ENCODE measurements around the gene HINT2. TPM values are rescaled to one million over a fixed set of nuclear protein-coding genes. Genes with fewer than 3 reads are reported as not detected.

Gene HINT2
- total RNA-seq, 5 donors from 2014 or later (not counting 1 experiment from before 2014, with no cell fraction given) = 15.4 to 30.3 (median 28.5) TPM

- 90% methylated on average over 6 of the region's 17 CpGs for WGBS (ENCODE audit: insufficient coverage)
- DNase-seq (no peak), ATAC-seq (replicated peaks in 1 of 4) (no peak)
- H3K4me1 ChIP-seq (ENCODE audit: control insufficient read depth in 1 of 2, extremely low read depth in 1 of 2, insufficient read depth in 2 of 2, low read length in 2 of 2) = peaks cover 20 to 27% of the 10 kb centered on the region in 2 experiments
- no peaks in the 10 kb centered on the region for H3K9me3 ChIP-seq
- no peak overlapping the region for H3K4me3 ChIP-seq (ENCODE audit: control insufficient read depth in 1 of 2, extremely low read depth in 1 of 2, low read length in 1 of 2)
- Mint-ChIP-seq H3K9me3 (no peaks in the 10 kb centered on the region), H3K27me3 (no peaks in the 10 kb centered on the region), H3K4me1 (peaks cover 25 to 28% (median 26%) of the 10 kb centered on the region in 3 donors), H3K4me3 (no peak overlapping the region), H3K27ac (no peak overlapping the region), H3K36me3 (peaks cover 3% of the 10 kb centered on the region)
- no peak overlapping the region for H3K27ac ChIP-seq (ENCODE audit: low read length)
- CTCF ChIA-PET = no interaction called here
- POLR2A ChIA-PET = interaction anchor here in 1 of 2 donors (0.6 kb wide), 1 partner anchor 203 kb away, joined by 3 read pairs; no protein-coding TSS in a partner anchor
- peaks cover 3 to 5% of the 10 kb centered on the region in 2 donors for H3K36me3 ChIP-seq (ENCODE audit: control insufficient read depth in 2 of 2, extremely low read depth in 1 of 2, insufficient read depth in 1 of 2, low read length in 1 of 2)
- H3K27me3 ChIP-seq (replicated peaks in 1 of 2; ENCODE audit: control insufficient read depth in 2 of 2, extremely low read depth in 1 of 2, insufficient read depth in 2 of 2, low read length in 1 of 2) = no peaks in the 10 kb centered on the region
Measured at GRCh38 chr9:35842020-35842745, 27.3 kb upstream of the HINT2 start.

DNA sequence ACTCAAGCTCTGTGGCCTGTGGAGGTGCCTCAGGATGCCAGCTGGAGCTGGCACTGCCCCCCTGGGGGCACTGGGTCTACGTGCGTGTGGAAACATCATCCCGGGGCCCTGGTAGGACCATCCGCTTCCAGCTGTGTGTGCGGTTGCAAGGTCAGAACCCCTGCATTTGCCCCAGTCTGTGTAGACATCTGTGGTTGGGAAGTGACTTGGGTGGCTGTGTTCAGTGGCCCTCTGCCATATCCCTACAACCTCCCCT is 26.7 kb upstream of the HINT2 start:
- Histone ChIP-seq H3K27ac (ENCODE audit: low read length) (no peak overlapping the region), H3K9me3 (no peaks in the 10 kb centered on the region), H3K36me3 (ENCODE audit: control insufficient read depth in 2 of 2, extremely low read depth in 1 of 2, insufficient read depth in 1 of 2, low read length in 1 of 2) (peaks cover 0 to 3% of the 10 kb centered on the region in 2 donors), H3K27me3 (replicated peaks in 1 of 2; ENCODE audit: control insufficient read depth in 2 of 2, extremely low read depth in 1 of 2, insufficient read depth in 2 of 2, low read length in 1 of 2) (no peaks in the 10 kb centered on the region), H3K4me1 (ENCODE audit: control insufficient read depth in 1 of 2, extremely low read depth in 1 of 2, insufficient read depth in 2 of 2, low read length in 2 of 2) (peaks cover 17 to 21% of the 10 kb centered on the region in 2 experiments), H3K4me3 (ENCODE audit: control insufficient read depth in 1 of 2, extremely low read depth in 1 of 2, low read length in 1 of 2) (no peak overlapping the region)
- no peaks in the 10 kb centered on the region for H3K36me3 Mint-ChIP-seq
- H3K4me3 Mint-ChIP-seq = no peak overlapping the region
- H3K27me3 Mint-ChIP-seq = no peaks in the 10 kb centered on the region
- DNase-seq (no peak), ATAC-seq (replicated peaks in 1 of 4) (no peak)
- no peaks in the 10 kb centered on the region for H3K9me3 Mint-ChIP-seq
- H3K4me1 Mint-ChIP-seq = peaks cover 19 to 22% (median 22%) of the 10 kb centered on the region in 3 donors
- POLR2A ChIA-PET = interaction anchor here in 1 of 2 donors (0.5 kb wide), 1 partner anchor 206 kb away, joined by 7 read pairs; no protein-coding TSS in a partner anchor
- no CpG with 5 or more reads among the region's 5 CpGs for WGBS (ENCODE audit: insufficient coverage)
- CTCF ChIA-PET = no interaction called here
- no peak overlapping the region for H3K27ac Mint-ChIP-seq

GRCh38 chr9:35840881-35841644 is 26.2 kb upstream of the HINT2 start:
- Mint-ChIP-seq H3K36me3 (no peaks in the 10 kb centered on the region), H3K4me1 (peaks cover 19 to 22% (median 21%) of the 10 kb centered on the region in 3 donors), H3K27ac (no peak overlapping the region), H3K9me3 (no peaks in the 10 kb centered on the region), H3K4me3 (no peak overlapping the region), H3K27me3 (no peaks in the 10 kb centered on the region)
- ChIA-PET CTCF (no interaction called here), POLR2A (interaction anchor here in 1 of 2 donors (0.5 kb wide), 1 partner anchor 206 kb away, joined by 7 read pairs; no protein-coding TSS in a partner anchor)
- no peaks in the 10 kb centered on the region for H3K27me3 ChIP-seq (replicated peaks in 1 of 2; ENCODE audit: control insufficient read depth in 2 of 2, extremely low read depth in 1 of 2, insufficient read depth in 2 of 2, low read length in 1 of 2)
- H3K4me3 ChIP-seq (ENCODE audit: control insufficient read depth in 1 of 2, extremely low read depth in 1 of 2, low read length in 1 of 2) = no peak overlapping the region
- no peaks in the 10 kb centered on the region for H3K9me3 ChIP-seq
- no peak for ATAC-seq (replicated peaks in 1 of 4)
- H3K36me3 ChIP-seq (ENCODE audit: control insufficient read depth in 2 of 2, extremely low read depth in 1 of 2, insufficient read depth in 1 of 2, low read length in 1 of 2) = peaks cover 0 to 3% of the 10 kb centered on the region in 2 donors
- peaks cover 16% of the 10 kb centered on the region in 2 experiments for H3K4me1 ChIP-seq (ENCODE audit: control insufficient read depth in 1 of 2, extremely low read depth in 1 of 2, insufficient read depth in 2 of 2, low read length in 2 of 2)
- DNase-seq = no peak
- H3K27ac ChIP-seq (ENCODE audit: low read length) = no peak overlapping the region
- 93% methylated on average over 11 of the region's 15 CpGs for WGBS (ENCODE audit: insufficient coverage)

GRCh38 chr9:35839926-35840325 is 25.1 kb upstream of the HINT2 start:
- no peak overlapping the region for H3K4me3 Mint-ChIP-seq
- H3K9me3 Mint-ChIP-seq = no peaks in the 10 kb centered on the region
- H3K27me3 ChIP-seq (replicated peaks in 1 of 2; ENCODE audit: control insufficient read depth in 2 of 2, extremely low read depth in 1 of 2, insufficient read depth in 2 of 2, low read length in 1 of 2) = no peaks in the 10 kb centered on the region
- no peak overlapping the region for H3K27ac Mint-ChIP-seq
- no peak for ATAC-seq (replicated peaks in 1 of 4)
- ChIA-PET CTCF (interaction anchor here in 1 of 2 donors (1.5 kb wide), 1 partner anchor 42 kb away, joined by 4 read pairs; no protein-coding TSS in a partner anchor), POLR2A (no interaction called here)
- no peaks in the 10 kb centered on the region for H3K36me3 Mint-ChIP-seq
- 84% methylated on average over 5 of the region's 5 CpGs for WGBS (ENCODE audit: insufficient coverage)
- H3K27me3 Mint-ChIP-seq = no peaks in the 10 kb centered on the region
- H3K4me3 ChIP-seq (ENCODE audit: control insufficient read depth in 1 of 2, extremely low read depth in 1 of 2, low read length in 1 of 2) = no peak overlapping the region
- no peak overlapping the region for H3K27ac ChIP-seq (ENCODE audit: low read length)
- H3K4me1 ChIP-seq (ENCODE audit: control insufficient read depth in 1 of 2, extremely low read depth in 1 of 2, insufficient read depth in 2 of 2, low read length in 2 of 2) = peaks cover 4 to 7% of the 10 kb centered on the region in 2 experiments
- H3K9me3 ChIP-seq = no peaks in the 10 kb centered on the region
- peaks cover 0 to 3% of the 10 kb centered on the region in 2 donors for H3K36me3 ChIP-seq (ENCODE audit: control insufficient read depth in 2 of 2, extremely low read depth in 1 of 2, insufficient read depth in 1 of 2, low read length in 1 of 2)
- no peak for DNase-seq
- H3K4me1 Mint-ChIP-seq = peaks cover 9 to 11% (median 10%) of the 10 kb centered on the region in 3 donors

GRCh38 chr9:35836595-35836994 is 21.8 kb upstream of the HINT2 start:
- no peak overlapping the region for H3K4me3 ChIP-seq (ENCODE audit: control insufficient read depth in 1 of 2, extremely low read depth in 1 of 2, low read length in 1 of 2)
- Mint-ChIP-seq H3K27me3 (no peaks in the 10 kb centered on the region), H3K4me1 (peaks cover 6 to 14% (median 10%) of the 10 kb centered on the region in 3 donors), H3K36me3 (no peaks in the 10 kb centered on the region), H3K4me3 (no peak overlapping the region), H3K27ac (no peak overlapping the region), H3K9me3 (no peaks in the 10 kb centered on the region)
- H3K27ac ChIP-seq (ENCODE audit: low read length) = no peak overlapping the region
- DNase-seq (no peak), ATAC-seq (replicated peaks in 1 of 4) (no peak)
- no peaks in the 10 kb centered on the region for H3K27me3 ChIP-seq (replicated peaks in 1 of 2; ENCODE audit: control insufficient read depth in 2 of 2, extremely low read depth in 1 of 2, insufficient read depth in 2 of 2, low read length in 1 of 2)
- ChIA-PET CTCF (interaction anchor here (0.6 to 0.7 kb wide), 2 partner anchors 10 to 27 kb away, joined by 3 to 4 read pairs; no protein-coding TSS in a partner anchor), POLR2A (no interaction called here)
- no peaks in the 10 kb centered on the region for H3K9me3 ChIP-seq
- peaks cover 3 to 6% of the 10 kb centered on the region in 2 experiments for H3K4me1 ChIP-seq (ENCODE audit: control insufficient read depth in 1 of 2, extremely low read depth in 1 of 2, insufficient read depth in 2 of 2, low read length in 2 of 2)
- peaks cover 0 to 10% of the 10 kb centered on the region in 2 donors for H3K36me3 ChIP-seq (ENCODE audit: control insufficient read depth in 2 of 2, extremely low read depth in 1 of 2, insufficient read depth in 1 of 2, low read length in 1 of 2)
- 84% methylated on average over 2 of the region's 5 CpGs for WGBS (ENCODE audit: insufficient coverage)

- ChIA-PET CTCF (interaction anchor here (0.7 to 1.4 kb wide), 5 partner anchors 9 to 46 kb away, joined by 3 to 4 read pairs (median 3); no protein-coding TSS in a partner anchor), POLR2A (interaction anchor here in 1 of 2 donors (0.7 kb wide), 1 partner anchor 84 kb away, joined by 3 read pairs; no protein-coding TSS in a partner anchor)
- no peaks in the 10 kb centered on the region for H3K27me3 Mint-ChIP-seq
- 73% methylated on average over 2 of the region's 2 CpGs for WGBS (ENCODE audit: insufficient coverage)
- DNase-seq (no peak), ATAC-seq (replicated peaks in 1 of 4) (no peak)
- H3K4me3 Mint-ChIP-seq = no peak overlapping the region
- Histone ChIP-seq H3K9me3 (no peaks in the 10 kb centered on the region), H3K36me3 (ENCODE audit: control insufficient read depth in 2 of 2, extremely low read depth in 1 of 2, insufficient read depth in 1 of 2, low read length in 1 of 2) (peaks cover 0 to 10% of the 10 kb centered on the region in 2 donors), H3K27me3 (replicated peaks in 1 of 2; ENCODE audit: control insufficient read depth in 2 of 2, extremely low read depth in 1 of 2, insufficient read depth in 2 of 2, low read length in 1 of 2) (no peaks in the 10 kb centered on the region), H3K4me3 (ENCODE audit: control insufficient read depth in 1 of 2, extremely low read depth in 1 of 2, low read length in 1 of 2) (no peak overlapping the region), H3K27ac (ENCODE audit: low read length) (no peak overlapping the region), H3K4me1 (ENCODE audit: control insufficient read depth in 1 of 2, extremely low read depth in 1 of 2, insufficient read depth in 2 of 2, low read length in 2 of 2) (peaks cover 3 to 6% of the 10 kb centered on the region in 2 experiments)
- no peaks in the 10 kb centered on the region for H3K9me3 Mint-ChIP-seq
- peaks cover 10 to 19% (median 16%) of the 10 kb centered on the region in 3 donors for H3K4me1 Mint-ChIP-seq
- no peak overlapping the region for H3K27ac Mint-ChIP-seq
- H3K36me3 Mint-ChIP-seq = no peaks in the 10 kb centered on the region
Measured at GRCh38 chr9:35835766-35836165, 20.9 kb upstream of the HINT2 start.

All from T-cell (primary cell).